ENCODE results near the gene PLCB2.

Gene PLCB2

GRCh38 chr15:40265875-40266274 is 41.9 kb downstream of the PLCB2 start:
- no peak for DNase-seq

GRCh38 chr15:40265355-40265754 is 42.4 kb downstream of the PLCB2 start:
- no peak for DNase-seq

- DNase-seq = no peak
Observed at GRCh38 chr15:40264321-40265153, 43.2 kb downstream of the PLCB2 start.

- no peak for DNase-seq
Observed at GRCh38 chr15:40263024-40263754, 44.5 kb downstream of the PLCB2 start.

- DNase-seq = no peak
Observed at GRCh38 chr15:40259021-40259420, 48.7 kb downstream of the PLCB2 start.

- DNase-seq = no peak
Observed at GRCh38 chr15:40258544-40258943, 49.2 kb downstream of the PLCB2 start.

- no peak for DNase-seq
Observed at GRCh38 chr15:40257656-40258450, 49.9 kb downstream of the PLCB2 start.

GRCh38 chr15:40256638-40257235 is 51.0 kb downstream of the PLCB2 start:
- DNase-seq = no peak

GRCh38 chr15:40255033-40255432 is 52.7 kb downstream of the PLCB2 start:
- DNase-seq = no peak

GRCh38 chr15:40254452-40254851 is 53.3 kb downstream of the PLCB2 start:
- DNase-seq = no peak

GRCh38 chr15:40253167-40253790 is 54.5 kb downstream of the PLCB2 start:
- no peak for DNase-seq

GRCh38 chr15:40252438-40253166 is 55.1 kb downstream of the PLCB2 start:
- DNase-seq = no peak

GRCh38 chr15:40252141-40252437 is 55.6 kb downstream of the PLCB2 start:
- DNase-seq = no peak

GRCh38 chr15:40251486-40252140 is 56.1 kb downstream of the PLCB2 start:
- no peak for DNase-seq

- no peak for DNase-seq
Observed at GRCh38 chr15:40250771-40251483, 56.8 kb downstream of the PLCB2 start.

- no peak for DNase-seq
Observed at GRCh38 chr15:40250304-40250656, 57.5 kb downstream of the PLCB2 start.

GRCh38 chr15:40249477-40250303 is 58.0 kb downstream of the PLCB2 start:
- no peak for DNase-seq

GRCh38 chr15:40248006-40248783 is 59.5 kb downstream of the PLCB2 start:
- DNase-seq = no peak

- DNase-seq = no peak
Observed at GRCh38 chr15:40247406-40247971, 60.2 kb downstream of the PLCB2 start.
